GM18520 (cell line): ENCODE data around the gene HBQ1.
"Not testable (repeated sequence)": the region's sequence is repeated elsewhere in the genome, so short reads cannot be mapped to it uniquely, and the experiment has no call there.

Experiments
- ATAC-seq: cut with Tn5 transposase; IDR thresholded peaks from one replicate; pipeline ENCODE4 v1.9.1; 2021; ENCODE audit not compliant: unreplicated experiment

The HBQ1 gene

GRCh38 chr16:160242-160641 lies 20.0 kb upstream of the HBQ1 start:
- not testable (repeated sequence) for ATAC-seq

DNA sequence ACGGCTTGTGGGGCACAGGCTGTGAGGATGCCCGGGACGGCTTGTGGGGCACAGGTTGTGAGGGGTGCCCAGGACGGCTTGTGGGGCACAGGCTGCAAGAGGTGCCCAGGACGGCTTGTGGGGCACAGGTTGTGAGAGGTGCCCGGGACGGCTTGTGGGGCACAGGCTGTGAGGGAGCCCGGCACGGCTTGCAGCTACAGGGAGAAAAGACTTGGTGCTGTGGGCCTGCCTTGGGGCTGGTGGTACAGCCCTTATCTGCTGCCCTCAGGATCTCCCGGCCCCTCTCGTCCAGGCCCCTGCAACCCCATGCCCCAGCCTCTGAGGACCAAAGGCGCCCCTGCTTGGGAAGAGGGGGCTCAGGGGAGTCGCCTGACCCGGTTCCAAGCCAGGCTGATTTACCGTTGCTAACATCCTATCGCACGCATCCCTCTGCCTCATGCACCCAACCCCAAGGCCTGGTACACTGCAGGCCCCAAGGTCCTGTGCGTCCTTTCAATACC lies 19.5 kb upstream of the HBQ1 start:
- no peak for ATAC-seq

GRCh38 chr16:162271-162991 lies 17.8 kb upstream of the HBQ1 start:
- no peak for ATAC-seq

GRCh38 chr16:163139-163538 lies 17.1 kb upstream of the HBQ1 start:
- not testable (repeated sequence) for ATAC-seq

GRCh38 chr16:163696-164095 lies 16.6 kb upstream of the HBQ1 start:
- ATAC-seq = not testable (repeated sequence)

- ATAC-seq = not testable (repeated sequence)
Observed at GRCh38 chr16:164134-164823, 16.0 kb upstream of the HBQ1 start.

GRCh38 chr16:164827-165538 lies 15.3 kb upstream of the HBQ1 start:
- ATAC-seq = no peak

GRCh38 chr16:165539-166374 lies 14.5 kb upstream of the HBQ1 start, which contains the start of gene HBM:
TSS of gene HBM (plus strand) at chr16:165978. CDS start at chr16:165998, 20 bp downstream.
- ATAC-seq = no peak

- no peak for ATAC-seq
Observed at GRCh38 chr16:166375-167121, 13.7 kb upstream of the HBQ1 start.

- ATAC-seq = no peak
Observed at GRCh38 chr16:167122-167690, 13.1 kb upstream of the HBQ1 start.

GRCh38 chr16:168424-168823 lies 11.8 kb upstream of the HBQ1 start:
- ATAC-seq = no peak

DNA sequence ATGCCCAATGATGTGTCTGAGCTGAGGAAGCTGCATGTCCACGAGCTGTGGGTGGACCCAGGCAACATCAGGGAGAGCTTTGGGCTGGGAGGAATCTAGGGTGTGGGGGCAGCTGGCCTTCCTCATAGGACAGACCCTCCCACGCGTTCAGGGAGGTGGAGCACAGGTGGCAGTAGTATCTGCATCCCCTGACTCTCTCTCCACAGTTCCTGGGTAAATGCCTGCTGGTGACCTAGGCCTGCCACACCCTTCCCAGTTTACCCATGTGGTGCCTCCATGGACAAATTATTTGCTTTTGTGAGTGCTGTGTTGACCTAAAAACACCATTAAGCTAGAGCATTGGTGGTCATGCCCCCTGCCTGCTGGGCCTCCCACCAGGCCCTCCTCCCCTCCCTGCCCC lies 11.2 kb upstream of the HBQ1 start:
- ATAC-seq = no peak

DNA sequence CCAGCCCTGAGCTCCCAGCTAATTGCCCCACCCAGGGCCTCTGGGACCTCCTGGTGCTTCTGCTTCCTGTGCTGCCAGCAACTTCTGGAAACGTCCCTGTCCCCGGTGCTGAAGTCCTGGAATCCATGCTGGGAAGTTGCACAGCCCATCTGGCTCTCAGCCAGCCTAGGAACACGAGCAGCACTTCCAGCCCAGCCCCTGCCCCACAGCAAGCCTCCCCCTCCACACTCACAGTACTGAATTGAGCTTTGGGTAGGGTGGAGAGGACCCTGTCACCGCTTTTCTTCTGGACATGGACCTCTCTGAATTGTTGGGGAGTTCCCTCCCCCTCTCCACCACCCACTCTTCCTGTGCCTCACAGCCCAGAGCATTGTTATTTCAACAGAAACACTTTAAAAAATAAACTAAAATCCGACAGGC lies 10.2 kb upstream of the HBQ1 start:
- not testable (repeated sequence) for ATAC-seq

- ATAC-seq = no peak
Observed at GRCh38 chr16:170788-171187, 9.5 kb upstream of the HBQ1 start.

GRCh38 chr16:172374-172941 lies 7.8 kb upstream of the HBQ1 start, which contains the start of gene HBA2:
TSS of gene HBA2 (plus strand) at chr16:172876. CDS start at chr16:172913, 37 bp downstream.
- not testable (repeated sequence) for ATAC-seq

DNA sequence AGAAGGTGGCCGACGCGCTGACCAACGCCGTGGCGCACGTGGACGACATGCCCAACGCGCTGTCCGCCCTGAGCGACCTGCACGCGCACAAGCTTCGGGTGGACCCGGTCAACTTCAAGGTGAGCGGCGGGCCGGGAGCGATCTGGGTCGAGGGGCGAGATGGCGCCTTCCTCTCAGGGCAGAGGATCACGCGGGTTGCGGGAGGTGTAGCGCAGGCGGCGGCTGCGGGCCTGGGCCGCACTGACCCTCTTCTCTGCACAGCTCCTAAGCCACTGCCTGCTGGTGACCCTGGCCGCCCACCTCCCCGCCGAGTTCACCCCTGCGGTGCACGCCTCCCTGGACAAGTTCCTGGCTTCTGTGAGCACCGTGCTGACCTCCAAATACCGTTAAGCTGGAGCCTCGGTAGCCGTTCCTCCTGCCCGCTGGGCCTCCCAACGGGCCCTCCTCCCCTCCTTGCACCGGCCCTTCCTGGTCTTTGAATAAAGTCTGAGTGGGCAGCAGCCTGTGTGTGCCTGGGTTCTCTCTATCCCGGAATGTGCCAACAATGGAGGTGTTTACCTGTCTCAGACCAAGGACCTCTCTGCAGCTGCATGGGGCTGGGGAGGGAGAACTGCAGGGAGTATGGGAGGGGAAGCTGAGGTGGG lies 6.9 kb upstream of the HBQ1 start:
- ATAC-seq = not testable (repeated sequence)

DNA sequence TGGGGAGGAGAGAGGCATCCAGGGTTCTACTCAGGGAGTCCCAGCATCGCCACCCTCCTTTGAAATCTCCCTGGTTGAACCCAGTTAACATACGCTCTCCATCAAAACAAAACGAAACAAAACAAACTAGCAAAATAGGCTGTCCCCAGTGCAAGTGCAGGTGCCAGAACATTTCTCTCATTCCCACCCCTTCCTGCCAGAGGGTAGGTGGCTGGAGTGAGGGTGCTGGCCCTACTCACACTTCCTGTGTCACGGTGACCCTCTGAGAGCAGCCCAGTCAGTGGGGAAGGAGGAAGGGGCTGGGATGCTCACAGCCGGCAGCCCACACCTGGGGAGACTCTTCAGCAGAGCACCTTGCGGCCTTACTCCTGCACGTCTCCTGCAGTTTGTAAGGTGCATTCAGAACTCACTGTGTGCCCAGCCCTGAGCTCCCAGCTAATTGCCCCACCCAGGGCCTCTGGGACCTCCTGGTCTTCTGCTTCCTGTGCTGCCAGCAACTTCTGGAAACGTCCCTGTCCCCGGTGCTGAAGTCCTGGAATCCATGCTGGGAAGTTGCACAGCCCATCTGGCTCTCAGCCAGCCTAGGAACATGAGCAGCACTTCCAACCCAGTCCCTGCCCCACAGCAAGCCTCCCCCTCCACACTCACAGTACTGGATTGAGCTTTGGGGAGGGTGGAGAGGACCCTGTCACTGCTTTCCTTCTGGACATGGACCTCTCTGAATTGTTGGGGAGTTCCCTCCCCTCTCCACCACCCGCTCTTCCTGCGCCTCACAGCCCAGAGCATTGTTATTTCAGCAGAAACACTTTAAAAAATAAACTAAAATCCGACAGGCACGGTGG lies 6.1 kb upstream of the HBQ1 start:
- ATAC-seq = not testable (repeated sequence)
